ENCODE data around the gene CCDC34.

CCDC34 gene

GRCh38 chr11:27392278-27393114, 29.5 kb upstream of the CCDC34 start:
- no peak for DNase-seq

- no peak for DNase-seq
Measured at GRCh38 chr11:27391331-27392015, 28.5 kb upstream of the CCDC34 start.

- DNase-seq, result no peak
Measured at GRCh38 chr11:27390318-27391295, 27.6 kb upstream of the CCDC34 start.

GRCh38 chr11:27388869-27389268, 25.9 kb upstream of the CCDC34 start:
- DNase-seq, result no peak

GRCh38 chr11:27388001-27388400, 25.0 kb upstream of the CCDC34 start:
- no peak for DNase-seq

GRCh38 chr11:27387362-27387761, 24.3 kb upstream of the CCDC34 start:
- DNase-seq, result no peak

- no peak for DNase-seq
Measured at GRCh38 chr11:27386181-27386845, 23.3 kb upstream of the CCDC34 start.

GRCh38 chr11:27385245-27385644, 22.2 kb upstream of the CCDC34 start:
- no peak for DNase-seq

GRCh38 chr11:27384227-27384626, 21.2 kb upstream of the CCDC34 start:
- no peak for DNase-seq

GRCh38 chr11:27383645-27384044, 20.6 kb upstream of the CCDC34 start:
- no peak for DNase-seq

GRCh38 chr11:27381238-27381666, 18.2 kb upstream of the CCDC34 start:
- DNase-seq, result no peak

GRCh38 chr11:27380771-27381170, 17.8 kb upstream of the CCDC34 start:
- DNase-seq, result no peak

- DNase-seq, result no peak
Measured at GRCh38 chr11:27379449-27379848, 16.4 kb upstream of the CCDC34 start.

GRCh38 chr11:27375370-27375769, 12.4 kb upstream of the CCDC34 start:
- no peak for DNase-seq

- no peak for DNase-seq
Measured at GRCh38 chr11:27373856-27374602, 11.0 kb upstream of the CCDC34 start.

- no peak for DNase-seq
Measured at GRCh38 chr11:27373392-27373791, 10.4 kb upstream of the CCDC34 start.

- DNase-seq, result no peak
Measured at GRCh38 chr11:27372164-27372563, 9.1 kb upstream of the CCDC34 start.

- no peak for DNase-seq
Measured at GRCh38 chr11:27371489-27371888, 8.5 kb upstream of the CCDC34 start.

- DNase-seq, result no peak
Measured at GRCh38 chr11:27370374-27370773, 7.4 kb upstream of the CCDC34 start.

GRCh38 chr11:27367881-27368280, 4.9 kb upstream of the CCDC34 start:
- DNase-seq, result no peak

- DNase-seq, result no peak
Measured at GRCh38 chr11:27363576-27364117, 632 bp upstream of the CCDC34 start.
